Measurements from ENCODE around the gene TSPAN3. TPM values are rescaled to one million over a fixed set of nuclear protein-coding genes. Genes with fewer than 3 reads are reported as not detected.

The TSPAN3 gene
- total RNA-seq, 1 donor from 2014 or later, result 187 TPM

- no peaks in the 10 kb centered on the region for H3K27me3 ChIP-seq (ENCODE audit: control insufficient read depth, insufficient read depth, low read length)
- FAIRE-seq, result no peak
- peak; percentile 10 for DNase-seq (ENCODE audit: low read depth)
- no peaks in the 10 kb centered on the region for H3K36me3 ChIP-seq (ENCODE audit: control insufficient read depth, insufficient read depth, low read length)
- no peak overlapping the region for H3K4me3 ChIP-seq (ENCODE audit: low read depth, low read length)
- peak; percentile 79 for TF ChIP-seq CTCF (IDR thresholded peaks at IDR 0.05; ENCODE audit: insufficient read depth, low read length, severe bottlenecking)
Observed at GRCh38 chr15:77024273-77025082, 46.4 kb downstream of the TSPAN3 start.

GRCh38 chr15:77023576-77024272 is 47.2 kb downstream of the TSPAN3 start:
- no peak for FAIRE-seq
- no peak for TF ChIP-seq CTCF (IDR thresholded peaks at IDR 0.05; ENCODE audit: insufficient read depth, low read length, severe bottlenecking)
- Histone ChIP-seq H3K36me3 (ENCODE audit: control insufficient read depth, insufficient read depth, low read length) (no peaks in the 10 kb centered on the region), H3K4me3 (ENCODE audit: low read depth, low read length) (no peak overlapping the region), H3K27me3 (ENCODE audit: control insufficient read depth, insufficient read depth, low read length) (no peaks in the 10 kb centered on the region)
- no peak for DNase-seq (ENCODE audit: low read depth)

- Histone ChIP-seq H3K4me3 (ENCODE audit: low read depth, low read length) (no peak overlapping the region), H3K27me3 (ENCODE audit: control insufficient read depth, insufficient read depth, low read length) (no peaks in the 10 kb centered on the region), H3K36me3 (ENCODE audit: control insufficient read depth, insufficient read depth, low read length) (no peaks in the 10 kb centered on the region)
- FAIRE-seq, result no peak
- DNase-seq (ENCODE audit: low read depth), result no peak
- TF ChIP-seq CTCF (IDR thresholded peaks at IDR 0.05; ENCODE audit: insufficient read depth, low read length, severe bottlenecking), result no peak
Observed at GRCh38 chr15:77022646-77023575, 48.0 kb downstream of the TSPAN3 start.

- TF ChIP-seq CTCF (IDR thresholded peaks at IDR 0.05; ENCODE audit: insufficient read depth, low read length, severe bottlenecking), result no peak
- FAIRE-seq (no peak), DNase-seq (ENCODE audit: low read depth) (no peak)
- no peaks in the 10 kb centered on the region for H3K36me3 ChIP-seq (ENCODE audit: control insufficient read depth, insufficient read depth, low read length)
- no peaks in the 10 kb centered on the region for H3K27me3 ChIP-seq (ENCODE audit: control insufficient read depth, insufficient read depth, low read length)
- no peak overlapping the region for H3K4me3 ChIP-seq (ENCODE audit: low read depth, low read length)
Observed at GRCh38 chr15:77021803-77022381, 49.0 kb downstream of the TSPAN3 start.

GRCh38 chr15:77021088-77021481 is 49.8 kb downstream of the TSPAN3 start:
- Histone ChIP-seq H3K36me3 (ENCODE audit: control insufficient read depth, insufficient read depth, low read length) (no peaks in the 10 kb centered on the region), H3K4me3 (ENCODE audit: low read depth, low read length) (no peak overlapping the region), H3K27me3 (ENCODE audit: control insufficient read depth, insufficient read depth, low read length) (no peaks in the 10 kb centered on the region)
- DNase-seq (ENCODE audit: low read depth), result no peak
- no peak for TF ChIP-seq CTCF (IDR thresholded peaks at IDR 0.05; ENCODE audit: insufficient read depth, low read length, severe bottlenecking)
- FAIRE-seq, result no peak

Measured in bronchial epithelial cell (primary cell).